Tibial nerve (tissue), 4 donors: ENCODE measurements around the gene COX19. TPM values are rescaled to one million over a fixed set of nuclear protein-coding genes. Genes with fewer than 3 reads are reported as not detected.
"Not testable (repeated sequence)": the region's sequence is repeated elsewhere in the genome, so short reads cannot be mapped to it uniquely, and the experiment has no call there.

Experiments used
- DNase-seq, 2 donors: peaks; one replicate each; pipeline ENCODE4 v3.0.0-alpha.2; 2019; ENCODE audit warnings: low spot score in 2 of 2
- H3K27ac ChIP-seq, 4 donors: fragments of 200-600 bp; sonication (generic) in 3 of 4; one replicate each; pipeline ENCODE4 v1.5.1; 2017 to 2019; ENCODE audit warnings: mild to moderate bottlenecking in 1 of 4
- H3K27me3 ChIP-seq, 2 donors: fragments of 200-600 bp; sonication (generic) in 1 of 2; one replicate each; pipeline versions ENCODE4 v1.5.1 to v1.6.0; 2017 to 2019
- H3K36me3 ChIP-seq, 3 donors: fragments of 200-600 bp; sonication (generic); one replicate each; pipeline ENCODE4 v1.5.1; 2018 to 2019
- H3K4me1 ChIP-seq, 4 donors: fragments of 200-600 bp; sonication (generic) in 3 of 4; one replicate each; pipeline ENCODE4 v1.5.1; 2017 to 2019
- H3K4me3 ChIP-seq, 4 donors: fragments of 200-600 bp; sonication (generic) in 3 of 4; one replicate each; pipeline ENCODE4 v1.5.1; 2017 to 2019; ENCODE audit warnings: mild to moderate bottlenecking in 1 of 4, moderate library complexity in 1 of 4
- H3K9me3 ChIP-seq, 4 donors: fragments of 200-600 bp; sonication (generic) in 3 of 4; one replicate each; pipeline ENCODE4 v1.5.1; 2017 to 2019
- CTCF ChIP-seq, 5 experiments: fragments of 200-600 bp in 3 of 5; fragments of 450-650 bp in 2 of 5; sonication (generic) in 3 of 5; IDR thresholded peaks; one replicate each; pipeline ENCODE4 v1.5.1; 2016 to 2019; ENCODE audit warnings: antibody characterized with exemption in 5 of 5, mild to moderate bottlenecking in 3 of 5, moderate library complexity in 2 of 5
- EP300 ChIP-seq, 2 donors: sonication (generic); formaldehyde crosslinking; IDR thresholded peaks; one replicate each; pipeline ENCODE4 v1.6.1; 2017; ENCODE audit warnings: antibody characterized with exemption in 2 of 2, mild to moderate bottlenecking in 1 of 2
- POLR2A ChIP-seq, 2 donors: fragments of 450-650 bp; IDR thresholded peaks; one replicate each; pipeline ENCODE4 v1.6.1; 2017; ENCODE audit warnings: antibody characterized with exemption in 2 of 2, mild to moderate bottlenecking in 2 of 2, moderate library complexity in 2 of 2
- WGBS, 2 donors: methylation state at CpG; one replicate each; pipeline ENCODE4 v1.1.5; 2018; 5-methylcytosine and 5-hydroxymethylcytosine counted together
- total RNA-seq, 4 donors: library from RNA; depleted of rRNA; stranded (reverse); fragments of >200 nt; gene quantifications; one replicate each; pipeline ENCODE4 v1.1.0, GENCODE V29; 2016

Gene COX19
- total RNA-seq, 4 donors from 2014 or later = 10.8 to 21.3 (median 11.2) TPM

- DNase-seq = no peak
- 77 to 80% methylated on average over 5 of the region's 5 CpGs for WGBS, 2 donors
- H3K9me3 ChIP-seq = peaks cover 0 to 8% (median 0%) of the 10 kb centered on the region in 4 donors
Observed at GRCh38 chr7:944744-945143, 30.6 kb downstream of the COX19 start.

GRCh38 chr7:943793-944192 lies 31.6 kb downstream of the COX19 start:
- not testable (repeated sequence) for H3K36me3 ChIP-seq, H3K27me3 ChIP-seq, H3K4me3 ChIP-seq, DNase-seq, H3K9me3 ChIP-seq, H3K27ac ChIP-seq
- WGBS, 2 donors = 74 to 85% methylated on average over 4 of the region's 4 CpGs
- peaks cover 0 to 16% (median 0%) of the 10 kb centered on the region in 4 donors for H3K4me1 ChIP-seq

More at GRCh38 chr7:944744-945143, 30.6 kb downstream of the COX19 start:
- no peak overlapping the region for H3K4me3 ChIP-seq
- H3K36me3 ChIP-seq = no peaks in the 10 kb centered on the region
- peak overlapping the region in 3 of 4 donors; percentile 11 to 82 (median 77) for H3K27ac ChIP-seq
- H3K27me3 ChIP-seq = no peaks in the 10 kb centered on the region
- TF ChIP-seq EP300 (IDR thresholded peaks at IDR 0.05) = no peak
- TF ChIP-seq CTCF (IDR thresholded peaks at IDR 0.05) = no peak
- TF ChIP-seq POLR2A (IDR thresholded peaks at IDR 0.05) = no peak
- peaks cover 0 to 16% (median 0%) of the 10 kb centered on the region in 4 donors for H3K4me1 ChIP-seq

GRCh38 chr7:940599-941408 lies 34.5 kb downstream of the COX19 start:
- DNase-seq = no peak
- Histone ChIP-seq H3K4me1 (peaks cover 0 to 7% (median 0%) of the 10 kb centered on the region in 4 donors), H3K4me3 (no peak overlapping the region), H3K27ac (no peak overlapping the region), H3K9me3 (peaks cover 0 to 8% (median 0%) of the 10 kb centered on the region in 4 donors), H3K36me3 (peaks cover 0 to 6% (median 0%) of the 10 kb centered on the region in 3 donors), H3K27me3 (no peaks in the 10 kb centered on the region)
- 56 to 57% methylated on average over 2 of the region's 2 CpGs for WGBS, 2 donors
- TF ChIP-seq POLR2A (IDR thresholded peaks at IDR 0.05) (no peak), EP300 (IDR thresholded peaks at IDR 0.05) (no peak), CTCF (IDR thresholded peaks at IDR 0.05) (no peak)

GRCh38 chr7:939843-940242 lies 35.5 kb downstream of the COX19 start:
- H3K4me1 ChIP-seq = no peaks in the 10 kb centered on the region
- H3K27me3 ChIP-seq = no peaks in the 10 kb centered on the region
- 89 to 93% methylated on average over 4 of the region's 4 CpGs for WGBS, 2 donors
- peaks cover 0 to 15% (median 0%) of the 10 kb centered on the region in 3 donors for H3K36me3 ChIP-seq
- no peak overlapping the region for H3K4me3 ChIP-seq
- no peak for DNase-seq
- H3K9me3 ChIP-seq = peaks cover 0 to 8% (median 0%) of the 10 kb centered on the region in 4 donors
- TF ChIP-seq CTCF (IDR thresholded peaks at IDR 0.05) = no peak
- no peak for TF ChIP-seq POLR2A (IDR thresholded peaks at IDR 0.05)
- no peak for TF ChIP-seq EP300 (IDR thresholded peaks at IDR 0.05)
- H3K27ac ChIP-seq = no peak overlapping the region

- DNase-seq = no peak
- Histone ChIP-seq H3K9me3 (peaks cover 0 to 8% (median 0%) of the 10 kb centered on the region in 4 donors), H3K27me3 (no peaks in the 10 kb centered on the region), H3K4me3 (no peak overlapping the region), H3K4me1 (no peaks in the 10 kb centered on the region), H3K27ac (no peak overlapping the region), H3K36me3 (peaks cover 0 to 22% (median 0%) of the 10 kb centered on the region in 3 donors)
- TF ChIP-seq POLR2A (IDR thresholded peaks at IDR 0.05) = no peak
- no peak for TF ChIP-seq CTCF (IDR thresholded peaks at IDR 0.05)
- no peak for TF ChIP-seq EP300 (IDR thresholded peaks at IDR 0.05)
- WGBS, 2 donors = 92 to 95% methylated on average over 19 to 26 of the region's 27 CpGs
Observed at GRCh38 chr7:938546-939185, 36.7 kb downstream of the COX19 start.
